CD14-positive monocyte (primary cell): ENCODE results near the gene IL1RL1. TPM values are rescaled to one million over a fixed set of nuclear protein-coding genes. Genes with fewer than 3 reads are reported as not detected.

ENCODE experiments used
- DNase-seq, 3 donors: peaks; one replicate each; pipeline ENCODE4 v3.0.0-alpha.2; 2011 to 2022
- H2AFZ ChIP-seq: 2 replicates; pipeline ENCODE4 v1.6.0; 2012; ENCODE audit warnings: mild to moderate bottlenecking, low read depth, low read length, inconsistent platforms; ENCODE audit not compliant: insufficient read depth, poor library complexity, severe bottlenecking
- H3K27ac ChIP-seq, 2 donors: 1 replicate in 1 of 2; 2 replicates in 1 of 2; pipeline ENCODE4 v1.5.1; 2012 to 2013; ENCODE audit warnings: low read length in 2 of 2, control low read depth in 1 of 2, inconsistent platforms in 1 of 2, low read depth in 1 of 2, mild to moderate bottlenecking in 1 of 2
- H3K27me3 ChIP-seq, 2 donors: one replicate each; pipeline versions ENCODE4 v1.6.0 to v1.6.1; 2011 to 2013; ENCODE audit warnings: low read length in 2 of 2; ENCODE audit not compliant: control insufficient read depth in 2 of 2, insufficient read depth in 2 of 2
- H3K36me3 ChIP-seq, 2 donors: replicated peaks in 1 of 2; 1 replicate in 1 of 2; 2 replicates in 1 of 2; pipeline versions ENCODE4 v1.5.1 to v1.6.1; 2012 to 2013; ENCODE audit warnings: low read length in 2 of 2, control low read depth in 1 of 2, inconsistent platforms in 1 of 2, mild to moderate bottlenecking in 1 of 2; ENCODE audit not compliant: insufficient read depth in 2 of 2, control insufficient read depth in 1 of 2
- H3K4me1 ChIP-seq, 2 donors: 1 replicate in 1 of 2; 2 replicates in 1 of 2; pipeline versions ENCODE4 v1.5.1 to v1.6.1; 2012 to 2013; ENCODE audit warnings: low read length in 2 of 2, control low read depth in 1 of 2, inconsistent platforms in 1 of 2, mild to moderate bottlenecking in 1 of 2, moderate library complexity in 1 of 2; ENCODE audit not compliant: insufficient read depth in 2 of 2, control insufficient read depth in 1 of 2
- H3K4me2 ChIP-seq: replicated peaks from 2 replicates; pipeline ENCODE3; 2012; ENCODE audit warnings: low read length, moderate library complexity, mild to moderate bottlenecking; ENCODE audit not compliant: poor library complexity, severe bottlenecking; ENCODE audit errors: extremely low read depth
- H3K4me3 ChIP-seq, 3 experiments: fragments of 200-600 bp in 1 of 3; sonication (generic) in 1 of 3; replicated peaks in 1 of 3; 1 replicate in 2 of 3; 2 replicates in 1 of 3; pipeline ENCODE4 v1.5.1; 2011 to 2013; ENCODE audit warnings: low read length in 3 of 3, mild to moderate bottlenecking in 3 of 3, control low read depth in 2 of 3, low read depth in 2 of 3, inconsistent platforms in 1 of 3, moderate library complexity in 1 of 3
- H3K79me2 ChIP-seq: 2 replicates; pipeline ENCODE4 v1.6.0; 2012; ENCODE audit warnings: mild to moderate bottlenecking, control low read depth, inconsistent platforms, low read length, moderate library complexity; ENCODE audit not compliant: insufficient read depth
- H3K9ac ChIP-seq: 2 replicates; pipeline ENCODE4 v1.6.0; 2017; ENCODE audit warnings: low read length, mild to moderate bottlenecking; ENCODE audit not compliant: insufficient read depth, poor library complexity, severe bottlenecking
- H3K9me3 ChIP-seq, 2 donors: replicated peaks in 1 of 2; 1 replicate in 1 of 2; 2 replicates in 1 of 2; pipeline versions ENCODE4 v1.5.1 to v1.6.1; 2012 to 2013; ENCODE audit warnings: low read length in 2 of 2, control low read depth in 1 of 2; ENCODE audit not compliant: control insufficient read depth in 1 of 2, insufficient read depth in 1 of 2
- H4K20me1 ChIP-seq: 2 replicates; pipeline ENCODE4 v1.6.0; 2012; ENCODE audit warnings: mild to moderate bottlenecking, low read length, control low read depth, moderate library complexity; ENCODE audit not compliant: insufficient read depth
- H3K27ac Mint-ChIP-seq, 7 donors: one replicate each; pipeline ENCODE4 v1.8.0; 2020; ENCODE audit warnings: mild to moderate bottlenecking in 7 of 7, mixed read lengths in 7 of 7, moderate library complexity in 6 of 7, inconsistent platforms in 2 of 7
- H3K27me3 Mint-ChIP-seq, 3 donors: one replicate each; pipeline ENCODE4 v1.8.0; 2021 to 2022; ENCODE audit warnings: low read depth in 3 of 3, mild to moderate bottlenecking in 3 of 3, mixed read lengths in 3 of 3, moderate library complexity in 3 of 3, inconsistent platforms in 1 of 3
- H3K36me3 Mint-ChIP-seq, 2 donors: one replicate each; pipeline ENCODE4 v1.8.0; 2020; ENCODE audit warnings: mixed read lengths in 2 of 2, inconsistent platforms in 1 of 2, mild to moderate bottlenecking in 1 of 2
- H3K4me1 Mint-ChIP-seq: one replicate; pipeline ENCODE4 v1.8.0; 2020; ENCODE audit warnings: mild to moderate bottlenecking, mixed read lengths
- H3K4me3 Mint-ChIP-seq, 2 donors: one replicate each; pipeline ENCODE4 v1.8.0; 2020; ENCODE audit warnings: mild to moderate bottlenecking in 2 of 2, mixed read lengths in 2 of 2, moderate library complexity in 1 of 2
- H3K9me3 Mint-ChIP-seq, 7 donors: one replicate each; pipeline ENCODE4 v1.8.0; 2020 to 2022; ENCODE audit warnings: mixed read lengths in 7 of 7, mild to moderate bottlenecking in 6 of 7, moderate library complexity in 6 of 7, inconsistent platforms in 2 of 7
- CTCF ChIP-seq: fragments of 200-600 bp; IDR thresholded peaks from one replicate; pipeline ENCODE4 v1.8.0; 2022; ENCODE audit warnings: antibody characterized with exemption, mild to moderate bottlenecking
- WGBS: methylation state at CpG from one replicate; pipeline ENCODE4 v1.1.5; 2013; ENCODE audit warnings: missing lambda C conversion rate; ENCODE audit not compliant: insufficient coverage; 5-methylcytosine and 5-hydroxymethylcytosine counted together
- intact Hi-C, 2 donors: fragments of 100-400 bp; cut with micrococcal nuclease; formaldehyde crosslinking; loops; one replicate each; pipeline versions ENCODE4 v1.15.0 to v1.15.1; 2023
- polyA plus RNA-seq, 3 donors: library from polyadenylated mRNA; depleted of rRNA in 1 of 3; unstranded in 2 of 3; stranded (reverse) in 1 of 3; fragments of 300-500 nt in 2 of 3; fragments of >200 nt in 1 of 3; fragmentation: Illumina TruSeq in 2 of 3; gene quantifications; 1 replicate in 2 of 3; 2 replicates in 1 of 3; pipeline ENCODE4 v1.2.3, GENCODE V29; 2012 to 2021

Gene IL1RL1
- polyA plus RNA-seq, 3 donors, result not detected

- peak within 1 kb of the TSS; percentile 77 for H3K4me2 ChIP-seq
Observed at GRCh38 chr2:102355526-102356380, 44.4 kb downstream of the IL1RL1 start, which contains the start of gene IL18R1. IL18R1 (plus strand) TSS chr2:102355796; CDS start chr2:102362661, 6,865 bp downstream.

More at GRCh38 chr2:102355526-102356380, 44.4 kb downstream of the IL1RL1 start, which contains the start of gene IL18R1:
- Histone ChIP-seq H2AFZ (peak within 1 kb of the TSS; percentile 72), H3K27me3 (peaks cover 14 to 22% of the 10 kb centered on the region in 2 donors), H3K36me3 (no peaks in the 10 kb centered on the region), H3K4me1 (peaks cover 21 to 33% of the 10 kb centered on the region in 2 donors), H3K9ac (peak within 1 kb of the TSS; percentile 59), H3K27ac (no peak within 1 kb of the TSS), H3K79me2 (no peaks in the 10 kb centered on the region), H4K20me1 (no peaks in the 10 kb centered on the region), H3K9me3 (no peaks in the 10 kb centered on the region), H3K4me3 (peak within 1 kb of the TSS; percentile 38 to 72 (median 43))
- Mint-ChIP-seq H3K27me3 (peaks cover 28 to 40% (median 33%) of the 10 kb centered on the region in 3 donors), H3K9me3 (peaks cover 0 to 4% (median 0%) of the 10 kb centered on the region in 7 donors), H3K4me1 (peaks cover 21% of the 10 kb centered on the region), H3K4me3 (peak within 1 kb of the TSS; percentile 78 to 93), H3K27ac (peak within 1 kb of the TSS in 1 of 7 donors; percentile 11), H3K36me3 (no peaks in the 10 kb centered on the region)
- DNase-seq, result peak; percentile 43 to 75 (median 55)
- intact Hi-C loops, result loop anchor here (5.0 kb wide), 2 partner anchors 103 to 108 kb away; no protein-coding TSS in a partner anchor
- WGBS, result under 1% methylated on average over 55 of the region's 69 CpGs
- peak; percentile 93 for TF ChIP-seq CTCF
